ENCODE data around the gene EMC8.

Gene EMC8

GRCh38 chr16:85796599-85796998, 2.7 kb downstream of the EMC8 start:
- DNase-seq (ENCODE audit: low read depth) = no peak
- H3K36me3 ChIP-seq (ENCODE audit: control insufficient read depth, insufficient read depth, low read length, severe bottlenecking) = peaks cover 44% of the 10 kb centered on the region
- no peak overlapping the region for H3K9ac ChIP-seq (ENCODE audit: low read length)
- no peaks in the 10 kb centered on the region for H3K27me3 ChIP-seq (replicated peaks; ENCODE audit: control insufficient read depth, insufficient read depth, low read length)
- no peaks in the 10 kb centered on the region for H3K9me3 ChIP-seq (ENCODE audit: control insufficient read depth, low read length)
- H3K4me1 ChIP-seq (ENCODE audit: control insufficient read depth, insufficient read depth, low read length) = peaks cover 27% of the 10 kb centered on the region
- no peak overlapping the region for H3K4me3 ChIP-seq (ENCODE audit: low read length)

GRCh38 chr16:85796152-85796551, 3.2 kb downstream of the EMC8 start:
- Histone ChIP-seq H3K4me1 (ENCODE audit: control insufficient read depth, insufficient read depth, low read length) (peaks cover 24% of the 10 kb centered on the region), H3K4me3 (ENCODE audit: low read length) (no peak overlapping the region), H3K27me3 (replicated peaks; ENCODE audit: control insufficient read depth, insufficient read depth, low read length) (no peaks in the 10 kb centered on the region), H3K9ac (ENCODE audit: low read length) (no peak overlapping the region), H3K9me3 (ENCODE audit: control insufficient read depth, low read length) (no peaks in the 10 kb centered on the region), H3K36me3 (ENCODE audit: control insufficient read depth, insufficient read depth, low read length, severe bottlenecking) (peaks cover 42% of the 10 kb centered on the region)
- no peak for DNase-seq (ENCODE audit: low read depth)

- H3K36me3 ChIP-seq (ENCODE audit: control insufficient read depth, insufficient read depth, low read length, severe bottlenecking) = peaks cover 42% of the 10 kb centered on the region
- no peak overlapping the region for H3K4me3 ChIP-seq (ENCODE audit: low read length)
- no peak for DNase-seq (ENCODE audit: low read depth)
Measured at GRCh38 chr16:85794696-85795095, 4.6 kb downstream of the EMC8 start.

GRCh38 chr16:85793662-85794298, 5.6 kb downstream of the EMC8 start:
- DNase-seq (ENCODE audit: low read depth) = no peak
- no peak overlapping the region for H3K9ac ChIP-seq (ENCODE audit: low read length)
- H3K9me3 ChIP-seq (ENCODE audit: control insufficient read depth, low read length) = no peaks in the 10 kb centered on the region
- H3K4me1 ChIP-seq (ENCODE audit: control insufficient read depth, insufficient read depth, low read length) = peaks cover 15% of the 10 kb centered on the region
- H3K4me3 ChIP-seq (ENCODE audit: low read length) = no peak overlapping the region
- H3K36me3 ChIP-seq (ENCODE audit: control insufficient read depth, insufficient read depth, low read length, severe bottlenecking) = peaks cover 43% of the 10 kb centered on the region
- H3K27me3 ChIP-seq (replicated peaks; ENCODE audit: control insufficient read depth, insufficient read depth, low read length) = no peaks in the 10 kb centered on the region

More at GRCh38 chr16:85794696-85795095, 4.6 kb downstream of the EMC8 start:
- H3K9ac ChIP-seq (ENCODE audit: low read length) = no peak overlapping the region
- H3K27me3 ChIP-seq (replicated peaks; ENCODE audit: control insufficient read depth, insufficient read depth, low read length) = no peaks in the 10 kb centered on the region
- H3K9me3 ChIP-seq (ENCODE audit: control insufficient read depth, low read length) = no peaks in the 10 kb centered on the region
- H3K4me1 ChIP-seq (ENCODE audit: control insufficient read depth, insufficient read depth, low read length) = peaks cover 15% of the 10 kb centered on the region

- Histone ChIP-seq H3K36me3 (ENCODE audit: control insufficient read depth, insufficient read depth, low read length, severe bottlenecking) (peaks cover 59% of the 10 kb centered on the region), H3K4me3 (ENCODE audit: low read length) (no peak overlapping the region), H3K9me3 (ENCODE audit: control insufficient read depth, low read length) (no peaks in the 10 kb centered on the region), H3K27me3 (replicated peaks; ENCODE audit: control insufficient read depth, insufficient read depth, low read length) (no peaks in the 10 kb centered on the region), H3K9ac (ENCODE audit: low read length) (no peak overlapping the region), H3K4me1 (ENCODE audit: control insufficient read depth, insufficient read depth, low read length) (no peaks in the 10 kb centered on the region)
- no peak for DNase-seq (ENCODE audit: low read depth)
Measured at GRCh38 chr16:85789773-85790172, 9.6 kb downstream of the EMC8 start.

GRCh38 chr16:85788819-85789218, 10.5 kb downstream of the EMC8 start:
- Histone ChIP-seq H3K27me3 (replicated peaks; ENCODE audit: control insufficient read depth, insufficient read depth, low read length) (no peaks in the 10 kb centered on the region), H3K4me1 (ENCODE audit: control insufficient read depth, insufficient read depth, low read length) (no peaks in the 10 kb centered on the region), H3K9ac (ENCODE audit: low read length) (no peak overlapping the region), H3K4me3 (ENCODE audit: low read length) (no peak overlapping the region), H3K36me3 (ENCODE audit: control insufficient read depth, insufficient read depth, low read length, severe bottlenecking) (peaks cover 59% of the 10 kb centered on the region), H3K9me3 (ENCODE audit: control insufficient read depth, low read length) (no peaks in the 10 kb centered on the region)
- no peak for DNase-seq (ENCODE audit: low read depth)

GRCh38 chr16:85785927-85786326, 13.4 kb downstream of the EMC8 start:
- no peak for DNase-seq (ENCODE audit: low read depth)

GRCh38 chr16:85784813-85785212, 14.5 kb downstream of the EMC8 start:
- Histone ChIP-seq H3K36me3 (ENCODE audit: control insufficient read depth, insufficient read depth, low read length, severe bottlenecking) (peaks cover 55% of the 10 kb centered on the region), H3K9me3 (ENCODE audit: control insufficient read depth, low read length) (no peaks in the 10 kb centered on the region), H3K27me3 (replicated peaks; ENCODE audit: control insufficient read depth, insufficient read depth, low read length) (no peaks in the 10 kb centered on the region), H3K9ac (ENCODE audit: low read length) (no peak overlapping the region), H3K4me1 (ENCODE audit: control insufficient read depth, insufficient read depth, low read length) (peaks cover 6% of the 10 kb centered on the region), H3K4me3 (ENCODE audit: low read length) (no peak overlapping the region)
- no peak for DNase-seq (ENCODE audit: low read depth)

More at GRCh38 chr16:85785927-85786326, 13.4 kb downstream of the EMC8 start:
- Histone ChIP-seq H3K36me3 (ENCODE audit: control insufficient read depth, insufficient read depth, low read length, severe bottlenecking) (peaks cover 44% of the 10 kb centered on the region), H3K4me3 (ENCODE audit: low read length) (no peak overlapping the region), H3K9ac (ENCODE audit: low read length) (no peak overlapping the region), H3K9me3 (ENCODE audit: control insufficient read depth, low read length) (no peaks in the 10 kb centered on the region), H3K4me1 (ENCODE audit: control insufficient read depth, insufficient read depth, low read length) (peaks cover 6% of the 10 kb centered on the region), H3K27me3 (replicated peaks; ENCODE audit: control insufficient read depth, insufficient read depth, low read length) (no peaks in the 10 kb centered on the region)

- H3K4me3 ChIP-seq (ENCODE audit: low read length) = no peak overlapping the region
Measured at GRCh38 chr16:85783441-85783840, 15.9 kb downstream of the EMC8 start.

GRCh38 chr16:85782451-85782850, 16.9 kb downstream of the EMC8 start:
- peaks cover 65% of the 10 kb centered on the region for H3K36me3 ChIP-seq (ENCODE audit: control insufficient read depth, insufficient read depth, low read length, severe bottlenecking)
- H3K4me1 ChIP-seq (ENCODE audit: control insufficient read depth, insufficient read depth, low read length) = peaks cover 6% of the 10 kb centered on the region
- no peaks in the 10 kb centered on the region for H3K27me3 ChIP-seq (replicated peaks; ENCODE audit: control insufficient read depth, insufficient read depth, low read length)
- H3K9ac ChIP-seq (ENCODE audit: low read length) = no peak overlapping the region
- DNase-seq (ENCODE audit: low read depth) = no peak
- H3K9me3 ChIP-seq (ENCODE audit: control insufficient read depth, low read length) = no peaks in the 10 kb centered on the region
- H3K4me3 ChIP-seq (ENCODE audit: low read length) = no peak overlapping the region

More at GRCh38 chr16:85783441-85783840, 15.9 kb downstream of the EMC8 start:
- DNase-seq (ENCODE audit: low read depth) = no peak
- no peaks in the 10 kb centered on the region for H3K27me3 ChIP-seq (replicated peaks; ENCODE audit: control insufficient read depth, insufficient read depth, low read length)
- no peak overlapping the region for H3K9ac ChIP-seq (ENCODE audit: low read length)
- H3K36me3 ChIP-seq (ENCODE audit: control insufficient read depth, insufficient read depth, low read length, severe bottlenecking) = peaks cover 65% of the 10 kb centered on the region
- H3K9me3 ChIP-seq (ENCODE audit: control insufficient read depth, low read length) = no peaks in the 10 kb centered on the region
- H3K4me1 ChIP-seq (ENCODE audit: control insufficient read depth, insufficient read depth, low read length) = peaks cover 6% of the 10 kb centered on the region

GRCh38 chr16:85781695-85782370, 17.5 kb downstream of the EMC8 start:
- H3K27me3 ChIP-seq (replicated peaks; ENCODE audit: control insufficient read depth, insufficient read depth, low read length) = no peaks in the 10 kb centered on the region
- no peak overlapping the region for H3K4me3 ChIP-seq (ENCODE audit: low read length)
- no peaks in the 10 kb centered on the region for H3K9me3 ChIP-seq (ENCODE audit: control insufficient read depth, low read length)
- no peak for DNase-seq (ENCODE audit: low read depth)
- H3K36me3 ChIP-seq (ENCODE audit: control insufficient read depth, insufficient read depth, low read length, severe bottlenecking) = peaks cover 66% of the 10 kb centered on the region
- no peak overlapping the region for H3K9ac ChIP-seq (ENCODE audit: low read length)
- H3K4me1 ChIP-seq (ENCODE audit: control insufficient read depth, insufficient read depth, low read length) = peaks cover 6% of the 10 kb centered on the region
